SK-N-SH treated with all-trans-retinoic acid at 6 μM for 48 hours (cell line): ENCODE measurements around the gene TLE4.

Experiments
- ARNTL ChIP-seq: fragments of 450-650 bp; formaldehyde crosslinking; IDR thresholded peaks from 2 replicates; pipeline ENCODE4 v1.5.0; 2020; ENCODE audit warnings: low read depth, mild to moderate bottlenecking, moderate library complexity, borderline replicate concordance
- CSRNP3 ChIP-seq: fragments of 250-450 bp; sonication (Bioruptor Pico); IDR thresholded peaks from 2 replicates; pipeline ENCODE4 v1.5.1; 2021; ENCODE audit warnings: mild to moderate bottlenecking, moderate library complexity
- GLIS3 ChIP-seq: fragments of 250-450 bp; sonication (Bioruptor Pico); IDR thresholded peaks from 2 replicates; pipeline ENCODE4 v1.5.0; 2020; ENCODE audit warnings: mild to moderate bottlenecking, moderate library complexity
- ZC3H10 ChIP-seq: fragments of 250-450 bp; sonication (Bioruptor Pico); IDR thresholded peaks from 2 replicates; pipeline ENCODE4 v1.5.1; 2021; ENCODE audit warnings: mild to moderate bottlenecking, moderate library complexity
- ZFP30 ChIP-seq: fragments of 450-650 bp; formaldehyde crosslinking; IDR thresholded peaks from 2 replicates; pipeline ENCODE4 v1.5.0; 2022; ENCODE audit warnings: mild to moderate bottlenecking, moderate library complexity
- ZNF70 ChIP-seq: fragments of 450-650 bp; formaldehyde crosslinking; IDR thresholded peaks from 2 replicates; pipeline ENCODE4 v1.5.0; 2020; ENCODE audit warnings: mild to moderate bottlenecking, moderate library complexity
- ZNF8 ChIP-seq: fragments of 450-650 bp; formaldehyde crosslinking; IDR thresholded peaks from 2 replicates; pipeline ENCODE4 v1.5.0; 2020; ENCODE audit warnings: mild to moderate bottlenecking, moderate library complexity
- TF ChIP-seq, protein P1 (sequence below): fragments of 250-450 bp; sonication (Bioruptor Pico); IDR thresholded peaks from 2 replicates; pipeline ENCODE4 v1.8.0; 2021; ENCODE audit warnings: low read depth, mild to moderate bottlenecking, moderate library complexity, borderline replicate concordance
- TF ChIP-seq, protein P2 (sequence below): fragments of 250-450 bp; sonication (Bioruptor Pico); IDR thresholded peaks from 2 replicates; pipeline ENCODE4 v1.5.0; 2020; ENCODE audit warnings: mild to moderate bottlenecking, moderate library complexity
- TF ChIP-seq, protein P3 (sequence below): fragments of 250-450 bp; sonication (Bioruptor Pico); IDR thresholded peaks from 2 replicates; pipeline ENCODE4 v1.8.0; 2020; ENCODE audit warnings: mild to moderate bottlenecking, moderate library complexity, borderline replicate concordance

DNA sequence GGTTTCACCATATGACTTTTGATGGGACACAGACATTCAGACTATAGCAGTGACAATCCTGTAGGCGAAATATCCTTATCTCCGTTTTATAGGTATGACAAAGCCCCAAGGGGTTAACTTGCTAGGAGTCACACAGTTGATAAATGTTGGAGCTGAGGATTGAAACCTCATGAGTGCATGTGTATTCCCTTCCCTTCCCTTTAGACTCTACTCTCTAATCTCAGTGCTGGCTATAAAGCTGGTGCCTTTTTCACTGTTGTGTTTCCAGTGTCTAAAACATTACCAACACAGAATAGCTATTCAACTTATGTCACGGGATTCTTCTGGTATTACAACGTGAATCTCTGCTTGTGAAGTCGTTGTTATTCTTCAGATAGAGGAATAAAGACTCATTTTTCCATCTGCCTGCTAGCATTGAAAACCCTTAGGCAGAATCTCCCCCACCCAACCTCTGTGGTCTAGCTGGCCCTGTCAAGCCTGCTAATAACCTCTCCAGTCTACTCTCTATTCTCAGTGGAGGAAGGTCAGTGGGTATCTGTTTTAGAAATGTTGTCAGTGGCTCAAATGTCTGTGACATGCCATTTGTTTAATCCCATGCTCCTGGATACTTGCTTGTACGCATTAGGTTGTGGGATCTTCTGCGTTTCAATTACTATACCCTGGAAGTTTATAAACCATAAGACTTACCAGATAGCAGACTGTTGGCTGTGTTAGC, 121.2 kb downstream of the TLE4 start:
- TF ChIP-seq ARNTL (CRISPR knock-in tag) (no peak), GLIS3 (CRISPR knock-in tag) (no peak), ZFP30 (CRISPR knock-in tag) (no peak), ZC3H10 (CRISPR knock-in tag) (no peak), ZNF8 (no peak), ZNF70 (no peak), CSRNP3 (CRISPR knock-in tag) (no peak)
- TF ChIP-seq, protein P1, sequence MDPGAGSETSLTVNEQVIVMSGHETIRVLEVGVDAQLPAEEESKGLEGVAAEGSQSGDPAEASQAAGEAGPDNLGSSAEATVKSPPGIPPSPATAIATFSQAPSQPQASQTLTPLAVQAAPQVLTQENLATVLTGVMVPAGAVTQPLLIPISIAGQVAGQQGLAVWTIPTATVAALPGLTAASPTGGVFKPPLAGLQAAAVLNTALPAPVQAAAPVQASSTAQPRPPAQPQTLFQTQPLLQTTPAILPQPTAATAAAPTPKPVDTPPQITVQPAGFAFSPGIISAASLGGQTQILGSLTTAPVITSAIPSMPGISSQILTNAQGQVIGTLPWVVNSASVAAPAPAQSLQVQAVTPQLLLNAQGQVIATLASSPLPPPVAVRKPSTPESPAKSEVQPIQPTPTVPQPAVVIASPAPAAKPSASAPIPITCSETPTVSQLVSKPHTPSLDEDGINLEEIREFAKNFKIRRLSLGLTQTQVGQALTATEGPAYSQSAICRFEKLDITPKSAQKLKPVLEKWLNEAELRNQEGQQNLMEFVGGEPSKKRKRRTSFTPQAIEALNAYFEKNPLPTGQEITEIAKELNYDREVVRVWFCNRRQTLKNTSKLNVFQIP (CRISPR knock-in tag) = no peak
- TF ChIP-seq, protein P2, sequence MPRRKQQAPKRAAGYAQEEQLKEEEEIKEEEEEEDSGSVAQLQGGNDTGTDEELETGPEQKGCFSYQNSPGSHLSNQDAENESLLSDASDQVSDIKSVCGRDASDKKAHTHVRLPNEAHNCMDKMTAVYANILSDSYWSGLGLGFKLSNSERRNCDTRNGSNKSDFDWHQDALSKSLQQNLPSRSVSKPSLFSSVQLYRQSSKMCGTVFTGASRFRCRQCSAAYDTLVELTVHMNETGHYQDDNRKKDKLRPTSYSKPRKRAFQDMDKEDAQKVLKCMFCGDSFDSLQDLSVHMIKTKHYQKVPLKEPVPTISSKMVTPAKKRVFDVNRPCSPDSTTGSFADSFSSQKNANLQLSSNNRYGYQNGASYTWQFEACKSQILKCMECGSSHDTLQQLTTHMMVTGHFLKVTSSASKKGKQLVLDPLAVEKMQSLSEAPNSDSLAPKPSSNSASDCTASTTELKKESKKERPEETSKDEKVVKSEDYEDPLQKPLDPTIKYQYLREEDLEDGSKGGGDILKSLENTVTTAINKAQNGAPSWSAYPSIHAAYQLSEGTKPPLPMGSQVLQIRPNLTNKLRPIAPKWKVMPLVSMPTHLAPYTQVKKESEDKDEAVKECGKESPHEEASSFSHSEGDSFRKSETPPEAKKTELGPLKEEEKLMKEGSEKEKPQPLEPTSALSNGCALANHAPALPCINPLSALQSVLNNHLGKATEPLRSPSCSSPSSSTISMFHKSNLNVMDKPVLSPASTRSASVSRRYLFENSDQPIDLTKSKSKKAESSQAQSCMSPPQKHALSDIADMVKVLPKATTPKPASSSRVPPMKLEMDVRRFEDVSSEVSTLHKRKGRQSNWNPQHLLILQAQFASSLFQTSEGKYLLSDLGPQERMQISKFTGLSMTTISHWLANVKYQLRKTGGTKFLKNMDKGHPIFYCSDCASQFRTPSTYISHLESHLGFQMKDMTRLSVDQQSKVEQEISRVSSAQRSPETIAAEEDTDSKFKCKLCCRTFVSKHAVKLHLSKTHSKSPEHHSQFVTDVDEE (CRISPR knock-in tag) = no peak
- TF ChIP-seq, protein P3, sequence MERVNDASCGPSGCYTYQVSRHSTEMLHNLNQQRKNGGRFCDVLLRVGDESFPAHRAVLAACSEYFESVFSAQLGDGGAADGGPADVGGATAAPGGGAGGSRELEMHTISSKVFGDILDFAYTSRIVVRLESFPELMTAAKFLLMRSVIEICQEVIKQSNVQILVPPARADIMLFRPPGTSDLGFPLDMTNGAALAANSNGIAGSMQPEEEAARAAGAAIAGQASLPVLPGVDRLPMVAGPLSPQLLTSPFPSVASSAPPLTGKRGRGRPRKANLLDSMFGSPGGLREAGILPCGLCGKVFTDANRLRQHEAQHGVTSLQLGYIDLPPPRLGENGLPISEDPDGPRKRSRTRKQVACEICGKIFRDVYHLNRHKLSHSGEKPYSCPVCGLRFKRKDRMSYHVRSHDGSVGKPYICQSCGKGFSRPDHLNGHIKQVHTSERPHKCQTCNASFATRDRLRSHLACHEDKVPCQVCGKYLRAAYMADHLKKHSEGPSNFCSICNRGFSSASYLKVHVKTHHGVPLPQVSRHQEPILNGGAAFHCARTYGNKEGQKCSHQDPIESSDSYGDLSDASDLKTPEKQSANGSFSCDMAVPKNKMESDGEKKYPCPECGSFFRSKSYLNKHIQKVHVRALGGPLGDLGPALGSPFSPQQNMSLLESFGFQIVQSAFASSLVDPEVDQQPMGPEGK = no peak
